ENCODE data around the gene EGFR.

EGFR gene

DNA sequence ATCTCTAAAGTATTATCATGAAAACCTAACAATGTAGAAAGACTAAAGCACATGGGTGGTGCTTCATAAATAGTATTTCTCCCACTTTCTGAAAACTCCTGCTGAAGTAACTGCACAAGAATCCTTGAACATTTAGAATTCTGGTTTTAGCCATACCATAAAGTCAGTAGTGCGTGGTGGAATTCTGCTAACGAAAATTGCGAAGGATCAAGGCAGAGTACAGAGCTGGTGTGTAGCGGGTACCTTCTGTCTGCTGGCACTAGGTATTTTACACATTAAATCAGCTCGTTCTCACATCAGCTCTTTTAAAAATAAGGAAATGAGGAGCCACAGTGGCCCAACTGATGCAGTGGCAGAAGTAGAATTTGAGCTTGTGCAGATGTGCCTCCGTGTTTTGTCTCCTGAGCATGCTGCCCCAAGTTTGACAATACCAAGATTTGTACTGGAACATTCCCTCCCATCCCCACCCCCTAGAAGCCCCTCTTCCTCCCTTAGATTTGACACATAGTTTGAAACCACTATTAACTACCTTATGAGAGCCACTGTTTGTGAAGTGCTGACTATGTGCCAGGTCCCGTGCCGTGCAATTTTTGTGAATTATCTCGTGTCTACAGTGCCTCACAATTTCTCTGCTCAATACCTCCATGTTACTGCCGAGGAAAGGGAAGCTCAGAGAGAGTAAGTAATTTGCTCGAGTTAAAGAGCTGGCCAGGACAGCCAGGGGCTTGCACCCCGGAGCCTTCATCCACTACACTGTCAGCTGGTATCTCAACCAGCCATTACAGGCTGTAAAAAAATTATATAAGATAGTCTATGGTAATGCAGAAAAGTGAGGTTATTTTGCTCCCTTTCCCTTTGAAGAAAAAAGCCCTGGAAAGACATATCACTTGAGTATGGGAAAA, 66.9 kb downstream of the EGFR start:
- H3K9ac ChIP-seq (ENCODE audit: low read length), result no peak overlapping the region
- H3K27me3 ChIP-seq (ENCODE audit: control insufficient read depth, insufficient read depth, low read length), result no peaks in the 10 kb centered on the region
- H3K27ac ChIP-seq (ENCODE audit: low read depth, low read length), result no peak overlapping the region
- no peaks in the 10 kb centered on the region for H3K36me3 ChIP-seq (ENCODE audit: control insufficient read depth, insufficient read depth, low read length)
- no peak overlapping the region for H3K4me3 ChIP-seq (ENCODE audit: low read depth, low read length)
- H3K4me1 ChIP-seq (ENCODE audit: control insufficient read depth, insufficient read depth, low read length), result peaks cover 5% of the 10 kb centered on the region
- H3K9me3 ChIP-seq (ENCODE audit: control insufficient read depth, insufficient read depth, low read depth, low read length), result no peaks in the 10 kb centered on the region

DNA sequence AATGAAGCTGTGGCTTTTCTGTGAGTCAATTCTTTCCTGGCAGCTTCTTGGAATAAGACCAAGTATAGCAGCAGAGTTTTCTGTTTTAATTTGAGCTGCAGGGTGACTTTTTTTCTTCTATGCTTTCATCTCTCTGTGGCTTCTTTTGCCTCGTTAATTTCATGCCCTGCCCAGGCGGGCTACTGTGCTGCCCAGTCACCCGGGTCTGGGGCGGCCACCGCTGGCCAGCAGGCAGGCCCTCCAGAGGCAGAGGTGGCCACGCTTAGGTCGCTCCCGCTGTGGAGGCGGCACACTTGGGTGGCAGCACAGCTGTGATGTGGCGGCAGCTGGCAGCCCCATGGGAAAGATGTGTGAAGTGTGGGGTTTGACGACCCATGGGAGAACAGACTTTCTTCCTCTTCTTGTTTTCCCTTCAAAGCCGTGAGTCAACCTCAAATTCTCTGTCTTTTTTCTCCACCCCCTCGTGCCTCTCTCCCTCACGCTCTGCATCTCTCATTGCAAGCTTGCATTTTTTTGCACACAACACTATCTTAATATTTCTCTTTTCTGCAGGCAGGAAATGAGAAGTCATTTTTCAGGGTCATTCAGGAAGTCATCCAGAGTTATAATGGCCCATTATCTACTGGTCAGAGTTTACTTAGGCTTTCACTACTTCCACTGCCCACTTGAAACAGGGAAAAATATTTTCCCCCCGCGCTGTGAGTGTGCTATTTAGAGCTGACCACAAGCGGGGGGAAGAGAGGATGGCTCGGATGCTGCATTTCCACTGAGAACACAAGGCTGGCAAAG, 67.8 kb downstream of the EGFR start:
- Histone ChIP-seq H3K27me3 (ENCODE audit: control insufficient read depth, insufficient read depth, low read length) (no peaks in the 10 kb centered on the region), H3K36me3 (ENCODE audit: control insufficient read depth, insufficient read depth, low read length) (no peaks in the 10 kb centered on the region), H3K4me1 (ENCODE audit: control insufficient read depth, insufficient read depth, low read length) (peaks cover 7% of the 10 kb centered on the region), H3K27ac (ENCODE audit: low read depth, low read length) (no peak overlapping the region), H3K9ac (ENCODE audit: low read length) (no peak overlapping the region), H3K4me3 (ENCODE audit: low read depth, low read length) (no peak overlapping the region), H3K9me3 (ENCODE audit: control insufficient read depth, insufficient read depth, low read depth, low read length) (no peaks in the 10 kb centered on the region)

GRCh38 chr7:55087521-55087961, 68.7 kb downstream of the EGFR start:
- H3K36me3 ChIP-seq (ENCODE audit: control insufficient read depth, insufficient read depth, low read length), result no peaks in the 10 kb centered on the region
- H3K27ac ChIP-seq (ENCODE audit: low read depth, low read length), result no peak overlapping the region
- no peak overlapping the region for H3K9ac ChIP-seq (ENCODE audit: low read length)
- no peaks in the 10 kb centered on the region for H3K9me3 ChIP-seq (ENCODE audit: control insufficient read depth, insufficient read depth, low read depth, low read length)
- H3K4me3 ChIP-seq (ENCODE audit: low read depth, low read length), result no peak overlapping the region
- no peaks in the 10 kb centered on the region for H3K27me3 ChIP-seq (ENCODE audit: control insufficient read depth, insufficient read depth, low read length)
- peaks cover 13% of the 10 kb centered on the region for H3K4me1 ChIP-seq (ENCODE audit: control insufficient read depth, insufficient read depth, low read length)

DNA sequence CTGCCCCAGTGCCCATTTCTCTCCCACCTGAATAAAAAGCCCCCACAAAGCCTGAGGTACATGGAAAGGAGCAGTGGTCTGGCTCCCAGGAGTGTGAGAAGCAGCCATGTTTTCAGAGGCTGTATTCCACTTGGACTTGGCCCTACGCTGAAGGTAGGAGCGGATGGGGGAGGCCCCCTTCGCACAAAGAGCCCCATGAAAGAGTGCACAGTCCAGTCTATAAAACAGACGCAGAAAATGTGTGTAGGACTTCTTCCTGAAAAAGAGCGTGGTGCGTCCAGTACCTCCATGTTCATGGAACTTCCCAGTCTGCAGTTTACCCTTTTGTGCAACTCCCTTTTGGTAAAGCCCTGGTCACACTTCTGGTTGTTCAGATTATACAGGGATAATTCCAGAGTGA, 69.3 kb downstream of the EGFR start:
- Histone ChIP-seq H3K9ac (ENCODE audit: low read length) (no peak overlapping the region), H3K36me3 (ENCODE audit: control insufficient read depth, insufficient read depth, low read length) (no peaks in the 10 kb centered on the region), H3K4me3 (ENCODE audit: low read depth, low read length) (no peak overlapping the region), H3K27me3 (ENCODE audit: control insufficient read depth, insufficient read depth, low read length) (no peaks in the 10 kb centered on the region), H3K27ac (ENCODE audit: low read depth, low read length) (no peak overlapping the region), H3K4me1 (ENCODE audit: control insufficient read depth, insufficient read depth, low read length) (peaks cover 13% of the 10 kb centered on the region), H3K9me3 (ENCODE audit: control insufficient read depth, insufficient read depth, low read depth, low read length) (no peaks in the 10 kb centered on the region)

DNA sequence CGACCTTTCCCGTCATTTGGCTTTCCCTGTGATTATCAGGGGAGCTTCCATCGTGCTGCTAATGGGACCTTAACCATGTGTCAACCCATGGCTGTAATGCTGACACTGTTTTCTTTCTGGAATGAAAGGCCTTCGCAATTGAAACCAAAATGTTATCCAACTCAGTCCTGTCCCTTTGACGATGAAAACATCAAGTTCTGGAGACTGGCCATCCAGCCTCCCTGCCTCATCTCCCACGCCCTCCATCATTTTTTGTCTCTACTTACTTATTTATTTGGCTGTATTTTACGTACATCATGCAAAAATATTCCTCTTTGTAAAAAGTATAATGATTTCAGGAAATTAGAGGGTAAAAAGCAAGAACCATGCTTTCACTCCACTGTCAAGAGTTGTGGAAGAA, 69.8 kb downstream of the EGFR start:
- peaks cover 13% of the 10 kb centered on the region for H3K4me1 ChIP-seq (ENCODE audit: control insufficient read depth, insufficient read depth, low read length)
- H3K4me3 ChIP-seq (ENCODE audit: low read depth, low read length), result no peak overlapping the region
- no peaks in the 10 kb centered on the region for H3K27me3 ChIP-seq (ENCODE audit: control insufficient read depth, insufficient read depth, low read length)
- H3K9ac ChIP-seq (ENCODE audit: low read length), result no peak overlapping the region
- no peaks in the 10 kb centered on the region for H3K9me3 ChIP-seq (ENCODE audit: control insufficient read depth, insufficient read depth, low read depth, low read length)
- H3K36me3 ChIP-seq (ENCODE audit: control insufficient read depth, insufficient read depth, low read length), result no peaks in the 10 kb centered on the region
- H3K27ac ChIP-seq (ENCODE audit: low read depth, low read length), result no peak overlapping the region

DNA sequence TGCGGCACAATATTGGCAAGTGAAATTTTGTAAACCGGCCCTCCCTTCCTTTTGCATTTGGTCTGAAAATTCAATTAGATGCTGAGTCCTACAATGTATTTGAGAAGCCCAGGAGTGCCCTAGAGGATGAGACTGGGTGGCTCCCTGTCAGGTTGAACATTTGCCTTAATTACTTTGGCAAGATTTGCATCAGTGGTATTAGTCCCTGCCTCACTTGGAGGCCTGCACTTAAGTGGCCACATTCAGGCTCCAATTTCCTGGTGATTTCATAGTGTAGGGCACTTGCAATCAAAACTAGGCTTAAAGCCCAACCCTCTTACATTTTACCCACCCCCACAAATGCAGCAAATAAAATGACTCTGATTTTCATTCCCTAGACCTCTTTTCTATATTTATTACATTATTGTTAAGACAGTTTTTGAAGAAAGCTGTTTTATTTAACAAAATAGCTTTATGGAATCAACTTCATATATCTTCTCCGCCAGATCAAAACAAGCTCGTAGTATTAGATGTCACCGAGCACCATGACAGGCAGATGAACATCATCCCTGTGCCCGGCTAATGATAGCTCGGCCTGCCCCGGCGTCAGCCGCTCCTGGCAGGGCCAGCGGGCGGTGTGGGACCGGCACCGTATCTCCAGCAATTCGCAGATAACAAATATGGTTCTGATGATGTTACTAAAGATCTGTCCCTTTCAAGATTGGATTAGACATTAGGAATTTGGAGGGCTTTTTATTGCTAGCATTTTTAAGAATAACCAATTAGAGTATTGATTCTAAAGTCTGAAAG, 73.6 kb downstream of the EGFR start:
- H3K9ac ChIP-seq (ENCODE audit: low read length), result no peak overlapping the region
- H3K9me3 ChIP-seq (ENCODE audit: control insufficient read depth, insufficient read depth, low read depth, low read length), result no peaks in the 10 kb centered on the region
- no peaks in the 10 kb centered on the region for H3K36me3 ChIP-seq (ENCODE audit: control insufficient read depth, insufficient read depth, low read length)
- no peak overlapping the region for H3K4me3 ChIP-seq (ENCODE audit: low read depth, low read length)
- H3K4me1 ChIP-seq (ENCODE audit: control insufficient read depth, insufficient read depth, low read length), result peaks cover 7% of the 10 kb centered on the region
- H3K27me3 ChIP-seq (ENCODE audit: control insufficient read depth, insufficient read depth, low read length), result no peaks in the 10 kb centered on the region
- H3K27ac ChIP-seq (ENCODE audit: low read depth, low read length), result no peak overlapping the region

GRCh38 chr7:55092975-55093373, 74.2 kb downstream of the EGFR start:
- no peaks in the 10 kb centered on the region for H3K27me3 ChIP-seq (ENCODE audit: control insufficient read depth, insufficient read depth, low read length)
- no peaks in the 10 kb centered on the region for H3K36me3 ChIP-seq (ENCODE audit: control insufficient read depth, insufficient read depth, low read length)
- no peak overlapping the region for H3K4me3 ChIP-seq (ENCODE audit: low read depth, low read length)
- peaks cover 7% of the 10 kb centered on the region for H3K4me1 ChIP-seq (ENCODE audit: control insufficient read depth, insufficient read depth, low read length)
- H3K9me3 ChIP-seq (ENCODE audit: control insufficient read depth, insufficient read depth, low read depth, low read length), result no peaks in the 10 kb centered on the region
- H3K27ac ChIP-seq (ENCODE audit: low read depth, low read length), result no peak overlapping the region
- H3K9ac ChIP-seq (ENCODE audit: low read length), result no peak overlapping the region

DNA sequence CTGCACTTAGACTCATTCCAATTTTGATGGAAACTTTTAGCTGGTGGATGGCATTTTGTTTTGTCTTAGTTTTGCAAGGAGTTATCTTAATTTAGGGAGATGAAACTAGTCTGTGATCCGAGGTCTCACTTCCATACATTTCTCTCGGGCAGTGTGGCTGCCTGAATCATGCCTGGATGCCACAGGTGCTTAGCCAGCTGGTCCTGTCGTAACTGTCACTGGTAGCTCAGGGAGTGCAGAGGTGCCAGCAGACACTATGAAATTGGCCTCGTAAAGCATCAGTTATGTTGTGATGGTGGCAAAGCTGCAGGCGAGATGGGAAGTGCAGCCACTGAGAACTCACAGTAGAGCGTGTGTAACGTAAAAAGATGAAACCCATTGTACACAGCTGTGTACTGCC, 74.9 kb downstream of the EGFR start:
- Histone ChIP-seq H3K9me3 (ENCODE audit: control insufficient read depth, insufficient read depth, low read depth, low read length) (no peaks in the 10 kb centered on the region), H3K27me3 (ENCODE audit: control insufficient read depth, insufficient read depth, low read length) (no peaks in the 10 kb centered on the region), H3K4me3 (ENCODE audit: low read depth, low read length) (no peak overlapping the region), H3K36me3 (ENCODE audit: control insufficient read depth, insufficient read depth, low read length) (no peaks in the 10 kb centered on the region), H3K27ac (ENCODE audit: low read depth, low read length) (no peak overlapping the region), H3K9ac (ENCODE audit: low read length) (no peak overlapping the region), H3K4me1 (ENCODE audit: control insufficient read depth, insufficient read depth, low read length) (peaks cover 8% of the 10 kb centered on the region)

DNA sequence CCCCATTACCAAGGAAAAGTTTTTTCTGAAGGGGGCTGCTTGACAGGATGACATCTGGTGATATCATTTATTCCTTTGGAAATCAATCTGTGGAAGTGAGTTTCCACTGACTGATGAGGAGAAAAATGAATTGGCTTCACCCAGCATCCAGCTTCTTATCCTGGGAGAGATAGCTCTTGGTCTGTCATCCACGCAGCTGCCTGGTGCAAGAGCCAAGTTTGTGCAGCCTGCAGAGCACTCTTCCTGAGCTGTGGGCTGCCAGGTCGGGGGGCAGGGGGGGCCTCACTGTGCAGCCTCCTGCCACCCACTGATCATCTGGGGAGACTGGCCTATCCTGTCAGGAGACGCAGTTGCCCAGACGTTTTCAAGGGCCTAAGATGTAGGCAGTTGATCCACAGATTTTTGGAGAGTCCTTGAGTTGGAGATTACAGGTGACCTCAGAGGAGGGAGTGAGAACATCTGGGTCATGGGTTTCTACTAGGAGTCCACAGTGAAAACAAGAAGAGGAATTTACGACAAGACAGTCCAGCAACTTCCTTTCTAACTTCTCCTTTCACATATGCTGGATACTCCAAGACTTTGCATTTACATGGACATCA, 75.4 kb downstream of the EGFR start:
- Histone ChIP-seq H3K9ac (ENCODE audit: low read length) (no peak overlapping the region), H3K9me3 (ENCODE audit: control insufficient read depth, insufficient read depth, low read depth, low read length) (no peaks in the 10 kb centered on the region), H3K4me1 (ENCODE audit: control insufficient read depth, insufficient read depth, low read length) (peaks cover 12% of the 10 kb centered on the region), H3K4me3 (ENCODE audit: low read depth, low read length) (no peak overlapping the region), H3K27ac (ENCODE audit: low read depth, low read length) (no peak overlapping the region), H3K36me3 (ENCODE audit: control insufficient read depth, insufficient read depth, low read length) (no peaks in the 10 kb centered on the region), H3K27me3 (ENCODE audit: control insufficient read depth, insufficient read depth, low read length) (no peaks in the 10 kb centered on the region)

DNA sequence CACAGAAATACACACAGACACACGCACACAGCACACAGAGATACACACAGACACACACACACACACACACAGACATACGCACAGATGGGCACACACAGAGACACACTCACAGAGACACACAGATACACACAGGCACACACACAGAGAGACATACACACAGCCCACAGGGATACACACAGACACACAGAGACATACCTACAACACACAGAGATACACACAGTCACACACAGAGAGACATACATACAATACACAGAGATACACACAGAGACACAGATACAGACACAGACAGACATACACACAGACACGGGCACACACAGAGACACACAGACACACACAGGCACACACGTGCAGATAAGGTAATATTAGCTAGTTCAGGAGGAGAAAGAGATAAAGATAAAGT, 76.9 kb downstream of the EGFR start:
- no peaks in the 10 kb centered on the region for H3K9me3 ChIP-seq (ENCODE audit: control insufficient read depth, insufficient read depth, low read depth, low read length)
- no peaks in the 10 kb centered on the region for H3K36me3 ChIP-seq (ENCODE audit: control insufficient read depth, insufficient read depth, low read length)
- H3K27me3 ChIP-seq (ENCODE audit: control insufficient read depth, insufficient read depth, low read length), result no peaks in the 10 kb centered on the region
- H3K27ac ChIP-seq (ENCODE audit: low read depth, low read length), result no peak overlapping the region
- peaks cover 19% of the 10 kb centered on the region for H3K4me1 ChIP-seq (ENCODE audit: control insufficient read depth, insufficient read depth, low read length)
- no peak overlapping the region for H3K4me3 ChIP-seq (ENCODE audit: low read depth, low read length)
- H3K9ac ChIP-seq (ENCODE audit: low read length), result no peak overlapping the region

Data from HUES6 (cell line).